Measurements from ENCODE around the gene KATNB1.

Gene KATNB1

GRCh38 chr16:57798953-57799599 lies 63.5 kb downstream of the KATNB1 start:
- peak; percentile 80 for DNase-seq

GRCh38 chr16:57799600-57800199 lies 64.1 kb downstream of the KATNB1 start:
- DNase-seq = no peak

GRCh38 chr16:57800200-57801097 lies 64.9 kb downstream of the KATNB1 start:
- DNase-seq = no peak

- no peak for DNase-seq
Observed at GRCh38 chr16:57801098-57801808, 65.7 kb downstream of the KATNB1 start.

GRCh38 chr16:57801809-57802340 lies 66.3 kb downstream of the KATNB1 start:
- no peak for DNase-seq

DNA sequence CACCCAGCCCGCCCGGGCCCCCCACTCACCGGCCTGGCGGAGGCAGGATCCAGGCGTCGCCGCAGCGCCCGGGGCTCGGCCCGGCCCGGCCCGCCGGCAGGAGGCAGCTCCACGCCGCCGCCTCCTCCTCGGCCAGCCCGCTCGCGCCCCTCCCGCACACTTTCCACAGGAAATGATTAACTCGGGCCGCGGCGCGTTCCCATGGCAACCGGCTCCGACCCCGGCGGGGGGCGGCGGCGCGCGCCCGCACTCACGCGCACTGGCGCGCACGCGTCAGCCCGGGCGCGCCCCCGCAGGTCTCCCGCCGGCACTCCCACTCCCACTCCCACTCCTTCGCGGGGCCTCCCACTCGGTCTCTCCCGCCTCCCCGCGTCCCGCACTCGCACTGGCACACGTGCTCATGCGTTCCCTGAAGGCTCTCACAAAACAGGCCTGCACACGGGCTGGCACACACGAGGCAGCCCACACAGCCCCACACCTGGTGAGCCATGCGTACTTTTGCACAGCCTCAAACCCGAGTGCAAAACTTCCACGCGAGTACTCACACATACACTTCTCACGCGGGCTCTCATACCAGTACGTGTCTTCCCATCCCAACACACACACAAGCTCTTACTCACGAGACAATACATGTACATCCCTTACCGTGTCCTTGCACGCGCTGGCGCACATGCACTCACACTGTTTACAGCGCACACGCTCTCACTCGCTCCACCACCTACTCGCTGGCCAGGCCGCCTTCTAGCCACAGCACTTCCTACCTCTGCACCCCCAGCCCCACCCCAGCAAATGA lies 67.0 kb downstream of the KATNB1 start, which contains the start of gene KIFC3:
Gene KIFC3, minus strand, starts transcription at position 151 of the 793 bp plus-strand sequence. CDS start 4,248 bp downstream, outside the sequence.
- no peak for DNase-seq

GRCh38 chr16:57803134-57803990 lies 67.8 kb downstream of the KATNB1 start:
- no peak for DNase-seq

DNA sequence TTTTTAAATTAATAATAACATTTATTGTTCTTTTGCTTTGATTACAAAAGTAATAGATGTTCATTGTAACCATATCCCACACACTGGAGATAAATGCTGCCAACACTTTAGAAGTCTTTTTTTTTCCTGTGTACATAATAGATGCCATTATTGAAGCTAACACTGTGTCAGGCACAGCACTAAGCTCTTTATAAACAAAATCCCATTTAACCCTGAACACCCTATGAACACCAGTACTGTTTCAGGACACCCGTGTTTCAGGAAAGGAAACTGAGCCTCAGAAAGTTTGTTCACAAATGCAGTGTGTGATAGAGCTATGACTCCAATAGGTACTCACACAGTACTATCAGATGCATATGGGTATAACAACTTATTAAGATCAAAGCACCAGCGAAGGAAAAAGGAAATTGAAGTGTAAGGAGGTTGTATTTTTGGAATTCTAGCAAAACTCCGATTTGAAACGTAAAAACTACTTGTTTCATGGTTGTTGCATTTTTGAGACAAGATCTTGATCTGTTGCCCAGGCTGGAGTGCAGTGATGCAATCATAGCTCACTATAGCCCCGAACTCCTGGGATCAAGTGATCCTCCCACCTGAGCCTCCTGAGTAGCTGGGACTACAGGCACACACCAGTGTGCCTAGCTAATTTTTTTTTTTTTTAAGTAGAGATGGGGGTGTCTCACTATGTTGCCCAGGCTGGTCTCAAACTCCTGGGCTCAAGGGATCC lies 68.7 kb downstream of the KATNB1 start:
- DNase-seq = no peak

- DNase-seq = no peak
Observed at GRCh38 chr16:57805176-57805575, 69.6 kb downstream of the KATNB1 start.
